ENCODE data around the gene FKBP1A.

DNA sequence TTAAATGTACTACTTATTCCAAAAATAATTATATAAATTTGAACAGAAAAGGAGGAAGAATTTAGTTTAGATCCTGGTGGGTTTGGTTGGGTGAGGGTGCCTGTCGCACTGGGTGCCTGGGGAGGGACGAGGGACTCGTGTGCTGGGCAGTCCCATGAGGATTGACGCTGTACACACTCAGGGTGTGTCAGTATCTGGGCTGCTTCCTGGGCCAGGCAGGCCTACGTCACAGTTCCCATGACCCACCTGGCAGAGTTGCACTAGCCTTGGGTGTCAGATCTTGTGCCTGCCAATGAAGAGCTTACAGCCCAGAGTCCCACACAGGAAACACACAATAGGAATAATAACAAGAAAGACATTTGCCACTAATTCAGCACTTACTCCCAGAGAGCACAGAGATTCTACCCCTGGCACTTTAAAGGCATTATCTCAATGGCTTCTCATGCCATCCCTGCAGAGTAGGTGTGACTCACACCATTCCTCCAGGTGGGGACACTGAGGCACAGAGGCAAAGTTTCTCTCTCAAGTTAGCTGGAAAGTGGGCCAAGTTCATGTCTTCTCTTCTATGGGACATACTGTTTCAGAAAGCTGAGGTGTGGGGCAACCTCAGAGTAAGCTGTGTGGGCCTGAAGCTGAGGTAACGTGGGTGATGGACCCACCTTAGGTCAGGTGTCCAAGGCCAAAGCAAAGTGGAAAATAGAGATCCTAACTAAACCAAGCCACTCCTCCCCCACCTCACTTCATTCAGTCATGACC, 62.6 kb downstream of the FKBP1A start:
- TF ChIP-seq POLR2A (IDR thresholded peaks at IDR 0.05; ENCODE audit: low read depth, low read length) (no peak; the same call in 1 of the 2 replicates), POLR2AphosphoS5 (IDR thresholded peaks at IDR 0.05; ENCODE audit: low read depth, low read length) (no peak), TAF1 (IDR thresholded peaks at IDR 0.05; ENCODE audit: low read depth, low read length) (no peak), SPI1 (IDR thresholded peaks at IDR 0.05; ENCODE audit: low read depth, low read length) (no peak)

Data from GM12891 (cell line).